Body of pancreas (tissue), 4 donors: ENCODE data around the gene ADGRL3. TPM values are rescaled to one million over a fixed set of nuclear protein-coding genes. Genes with fewer than 3 reads are reported as not detected.

Experiments used
- ATAC-seq: fragments of 150-250 bp; one replicate; pipeline ENCODE4 v1.9.1; 2016
- DNase-seq, 4 donors: peaks; one replicate each; pipeline ENCODE4 v3.0.0-alpha.2; 2019
- H3K27ac ChIP-seq, 4 donors: fragments of 200-600 bp; sonication (generic); 1 replicate in 3 of 4; 2 replicates in 1 of 4; pipeline versions ENCODE4 v1.5.1 to v1.6.1; 2016 to 2019; ENCODE audit warnings: mild to moderate bottlenecking in 1 of 4, mixed read lengths in 1 of 4, moderate library complexity in 1 of 4
- H3K27me3 ChIP-seq, 2 donors: fragments of 200-600 bp; sonication (generic); one replicate each; pipeline ENCODE4 v1.6.0; 2016; ENCODE audit warnings: mild to moderate bottlenecking in 1 of 2
- H3K36me3 ChIP-seq, 2 donors: fragments of 200-600 bp; sonication (generic); replicated peaks in 1 of 2; 2 replicates each; pipeline ENCODE4 v1.5.1; 2016; ENCODE audit warnings: low read depth in 2 of 2; ENCODE audit not compliant: insufficient read depth in 1 of 2
- H3K4me1 ChIP-seq: fragments of 200-600 bp; sonication (generic); one replicate; pipeline ENCODE4 v1.6.0; 2016
- H3K4me3 ChIP-seq, 2 donors: fragments of 200-600 bp; sonication (generic); 1 replicate in 1 of 2; 2 replicates in 1 of 2; pipeline ENCODE4 v1.5.1; 2016 to 2019
- H3K9me3 ChIP-seq, 3 donors: fragments of 200-600 bp; sonication (generic); 1 replicate in 2 of 3; 2 replicates in 1 of 3; pipeline ENCODE4 v1.5.1; 2016
- POLR2A ChIP-seq, 3 donors: fragments of 450-650 bp; IDR thresholded peaks; one replicate each; pipeline ENCODE4 v1.6.1; 2016; ENCODE audit warnings: antibody characterized with exemption in 3 of 3, mild to moderate bottlenecking in 2 of 3
- WGBS, 2 donors: methylation state at CpG; one replicate each; pipeline ENCODE4 v1.1.5; 2017; 5-methylcytosine and 5-hydroxymethylcytosine counted together
- intact Hi-C: fragments of 100-400 bp; cut with DNase I; formaldehyde crosslinking; loops from one replicate; pipeline ENCODE4 v1.15.1; 2023
- total RNA-seq, 2 donors: library from RNA; depleted of rRNA; stranded (reverse); fragments of >200 nt; gene quantifications; one replicate each; pipeline ENCODE4 v1.1.0, GENCODE V29; 2016
- TF ChIP-seq, protein P1 (sequence below), 7 experiments: fragments of 450-650 bp in 4 of 7; fragments of 200-600 bp in 3 of 7; sonication (generic) in 3 of 7; IDR thresholded peaks; one replicate each; pipeline ENCODE4 v1.5.1; 2016 to 2019; ENCODE audit warnings: antibody characterized with exemption in 7 of 7

The ADGRL3 gene
- total RNA-seq, 2 donors from 2014 or later: 0.33 to 1.0 TPM

GRCh38 chr4:61693520-61693919 is 493.4 kb downstream of the ADGRL3 start:
- 26 to 38% methylated on average over 1 of the region's 1 CpG for WGBS, 2 donors
- H3K36me3 ChIP-seq: no peaks in the 10 kb centered on the region
- H3K4me1 ChIP-seq: no peaks in the 10 kb centered on the region
- TF ChIP-seq, protein P1, sequence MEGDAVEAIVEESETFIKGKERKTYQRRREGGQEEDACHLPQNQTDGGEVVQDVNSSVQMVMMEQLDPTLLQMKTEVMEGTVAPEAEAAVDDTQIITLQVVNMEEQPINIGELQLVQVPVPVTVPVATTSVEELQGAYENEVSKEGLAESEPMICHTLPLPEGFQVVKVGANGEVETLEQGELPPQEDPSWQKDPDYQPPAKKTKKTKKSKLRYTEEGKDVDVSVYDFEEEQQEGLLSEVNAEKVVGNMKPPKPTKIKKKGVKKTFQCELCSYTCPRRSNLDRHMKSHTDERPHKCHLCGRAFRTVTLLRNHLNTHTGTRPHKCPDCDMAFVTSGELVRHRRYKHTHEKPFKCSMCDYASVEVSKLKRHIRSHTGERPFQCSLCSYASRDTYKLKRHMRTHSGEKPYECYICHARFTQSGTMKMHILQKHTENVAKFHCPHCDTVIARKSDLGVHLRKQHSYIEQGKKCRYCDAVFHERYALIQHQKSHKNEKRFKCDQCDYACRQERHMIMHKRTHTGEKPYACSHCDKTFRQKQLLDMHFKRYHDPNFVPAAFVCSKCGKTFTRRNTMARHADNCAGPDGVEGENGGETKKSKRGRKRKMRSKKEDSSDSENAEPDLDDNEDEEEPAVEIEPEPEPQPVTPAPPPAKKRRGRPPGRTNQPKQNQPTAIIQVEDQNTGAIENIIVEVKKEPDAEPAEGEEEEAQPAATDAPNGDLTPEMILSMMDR (IDR thresholded peaks at IDR 0.05): no peak
- TF ChIP-seq POLR2A (IDR thresholded peaks at IDR 0.05): no peak
- H3K27ac ChIP-seq: no peak overlapping the region
- no peak for DNase-seq
- no peaks in the 10 kb centered on the region for H3K27me3 ChIP-seq
- no peak for ATAC-seq
- intact Hi-C loops: no loop called here
- H3K4me3 ChIP-seq: no peak overlapping the region
- no peaks in the 10 kb centered on the region for H3K9me3 ChIP-seq

DNA sequence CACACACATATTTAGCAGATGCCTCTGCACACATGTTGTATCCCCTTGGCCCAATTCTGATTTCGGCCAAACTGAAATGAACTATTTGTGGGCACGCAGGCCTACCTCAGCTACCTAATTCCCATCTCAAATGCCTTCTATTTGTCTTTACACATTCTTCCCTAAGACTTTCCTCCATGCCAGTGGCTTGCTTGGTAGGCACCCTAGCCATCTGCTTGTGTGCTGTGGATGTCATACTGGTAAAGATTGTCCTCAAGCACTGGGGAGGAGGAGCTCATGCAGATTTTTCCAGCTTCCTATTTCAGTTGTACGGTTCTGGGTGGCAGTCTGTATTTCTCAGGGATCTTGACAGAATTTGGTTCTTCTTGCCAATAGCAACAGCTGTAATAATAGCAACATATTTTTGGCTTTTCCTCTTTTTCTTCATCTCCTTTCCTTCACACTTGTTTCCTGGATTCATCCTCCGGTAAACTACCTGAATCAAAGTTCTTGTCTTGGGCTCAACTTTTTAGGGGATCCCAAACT is 514.3 kb downstream of the ADGRL3 start:
- WGBS, 2 donors: 59 to 61% methylated on average over 4 of the region's 4 CpGs
- H3K27me3 ChIP-seq: no peaks in the 10 kb centered on the region

GRCh38 chr4:61716426-61716825 is 516.3 kb downstream of the ADGRL3 start:
- WGBS, 2 donors: 52 to 60% methylated on average over 6 of the region's 6 CpGs
- TF ChIP-seq, protein P1 (IDR thresholded peaks at IDR 0.05): no peak
- TF ChIP-seq POLR2A (IDR thresholded peaks at IDR 0.05): no peak
- H3K4me1 ChIP-seq: no peaks in the 10 kb centered on the region
- DNase-seq: no peak
- no peaks in the 10 kb centered on the region for H3K27me3 ChIP-seq
- no peaks in the 10 kb centered on the region for H3K36me3 ChIP-seq
- intact Hi-C loops: no loop called here
- no peaks in the 10 kb centered on the region for H3K9me3 ChIP-seq
- no peak overlapping the region for H3K4me3 ChIP-seq
- no peak overlapping the region for H3K27ac ChIP-seq
- no peak for ATAC-seq

More for the DNA sequence above, 514.3 kb downstream of the ADGRL3 start:
- Histone ChIP-seq H3K27ac (no peak overlapping the region), H3K36me3 (no peaks in the 10 kb centered on the region), H3K4me3 (no peak overlapping the region), H3K4me1 (no peaks in the 10 kb centered on the region), H3K9me3 (no peaks in the 10 kb centered on the region)
- DNase-seq (no peak), ATAC-seq (no peak)
- TF ChIP-seq, protein P1 (IDR thresholded peaks at IDR 0.05): no peak
- TF ChIP-seq POLR2A (IDR thresholded peaks at IDR 0.05): no peak
- intact Hi-C loops: no loop called here

DNA sequence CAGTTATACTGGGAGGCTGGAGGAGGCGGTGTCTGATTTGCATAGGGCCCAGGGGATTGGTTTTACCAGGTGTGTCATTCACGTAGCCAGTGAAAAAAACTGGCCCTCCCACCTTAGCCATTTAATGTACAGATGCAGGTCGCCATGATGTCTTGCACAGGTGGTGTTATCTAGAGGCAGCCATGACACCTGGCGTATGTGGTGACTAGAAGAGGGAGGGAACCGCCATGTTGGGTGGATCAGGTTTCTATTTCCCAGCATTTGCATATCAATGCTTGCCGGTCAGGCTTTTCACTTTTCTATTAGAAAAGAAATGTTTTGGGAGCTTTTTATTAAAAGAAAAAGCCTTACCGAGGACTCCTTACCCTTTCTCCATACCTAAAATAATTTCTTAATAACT is 523.4 kb downstream of the ADGRL3 start:
- no peak overlapping the region for H3K4me3 ChIP-seq
- no peak for ATAC-seq
- H3K27me3 ChIP-seq: no peaks in the 10 kb centered on the region
- WGBS, 2 donors: 77 to 83% methylated on average over 7 of the region's 7 CpGs
- no peak for DNase-seq
- H3K27ac ChIP-seq: no peak overlapping the region
- H3K36me3 ChIP-seq: no peaks in the 10 kb centered on the region
- intact Hi-C loops: no loop called here
- H3K4me1 ChIP-seq: no peaks in the 10 kb centered on the region
- H3K9me3 ChIP-seq: no peaks in the 10 kb centered on the region
- no peak for TF ChIP-seq POLR2A (IDR thresholded peaks at IDR 0.05)
- TF ChIP-seq, protein P1 (IDR thresholded peaks at IDR 0.05): no peak

DNA sequence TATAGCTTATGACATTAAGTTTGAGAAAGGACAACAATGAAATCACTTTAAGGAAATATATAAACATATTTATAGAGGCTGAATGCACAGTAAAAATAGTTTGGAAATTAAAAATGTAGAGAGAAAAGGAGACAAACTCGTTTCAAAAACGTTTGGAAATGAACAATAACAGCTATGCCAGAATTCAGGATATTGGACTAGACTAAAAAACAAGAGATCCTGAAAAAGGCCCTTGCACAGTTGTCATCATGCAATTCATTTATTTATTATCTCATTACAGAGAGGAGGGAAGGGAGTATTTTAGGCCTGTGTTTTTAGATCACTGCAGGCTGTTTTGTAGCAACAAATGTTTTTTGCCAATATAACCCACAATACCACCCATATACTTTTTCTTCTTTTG is 527.2 kb downstream of the ADGRL3 start:
- TF ChIP-seq POLR2A (IDR thresholded peaks at IDR 0.05): no peak
- TF ChIP-seq, protein P1 (IDR thresholded peaks at IDR 0.05): no peak
- intact Hi-C loops: no loop called here

More for the DNA sequence above, 527.2 kb downstream of the ADGRL3 start:
- WGBS, 2 donors: 11 to 28% methylated on average over 2 of the region's 2 CpGs
- Histone ChIP-seq H3K4me3 (no peak overlapping the region), H3K27ac (no peak overlapping the region), H3K36me3 (no peaks in the 10 kb centered on the region), H3K27me3 (no peaks in the 10 kb centered on the region), H3K4me1 (no peaks in the 10 kb centered on the region), H3K9me3 (no peaks in the 10 kb centered on the region)
- ATAC-seq: no peak
- DNase-seq: no peak
